ENCODE data around the gene PTH2R. TPM values are rescaled to one million over a fixed set of nuclear protein-coding genes. Genes with fewer than 3 reads are reported as not detected.

PTH2R gene
- total RNA-seq, 1 donor from 2014 or later, result not detected

Other genes starting within 250 kb of the PTH2R start
- not detected in 2 replicates for gene CRYGA, start 243.2 kb upstream of the PTH2R start, total RNA-seq
- gene C2orf80, start 216.8 kb upstream of the PTH2R start, total RNA-seq, result not detected in 2 replicates
- 107 and 137 TPM in 2 replicates for gene IDH1, start 151.7 kb upstream of the PTH2R start, total RNA-seq
- gene PIKFYVE, start 140.5 kb upstream of the PTH2R start, total RNA-seq, result 33.2 and 36.3 TPM in 2 replicates

Data from dermis blood vessel endothelial cell (primary cell).